Uterus (tissue), 2 donors: Measurements from ENCODE around the gene NDUFAF4.

ENCODE experiments used
- POLR2A ChIP-seq, 2 donors: fragments of 450-650 bp; IDR thresholded peaks; one replicate each; pipeline ENCODE4 v1.6.1; 2016; ENCODE audit warnings: antibody characterized with exemption in 2 of 2, mild to moderate bottlenecking in 1 of 2, moderate library complexity in 1 of 2
- TF ChIP-seq, protein P1 (sequence below), 4 experiments: fragments of 200-600 bp in 2 of 4; fragments of 450-650 bp in 2 of 4; sonication (generic) in 2 of 4; IDR thresholded peaks; one replicate each; pipeline ENCODE4 v1.5.1; 2016 to 2019; ENCODE audit warnings: antibody characterized with exemption in 4 of 4, mild to moderate bottlenecking in 2 of 4, moderate library complexity in 1 of 4

DNA sequence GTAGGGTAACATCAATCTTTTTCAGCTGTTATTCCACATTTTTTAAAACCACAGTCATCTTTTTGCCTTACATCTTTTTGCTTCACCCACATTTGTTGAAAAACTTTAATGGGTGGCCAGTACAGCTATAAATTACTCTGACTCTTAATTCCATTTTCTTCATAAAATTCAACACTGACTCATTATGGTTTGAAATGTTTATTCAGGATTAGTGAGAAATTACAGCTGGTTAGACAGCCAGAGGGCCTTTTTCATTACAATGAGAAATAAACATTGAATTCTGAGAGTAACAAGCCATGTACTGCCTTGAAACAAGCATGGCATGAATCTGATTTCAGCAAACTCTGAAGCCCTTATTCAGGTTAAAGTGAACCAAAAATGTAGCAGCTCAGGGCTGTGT is 19.5 kb downstream of the NDUFAF4 start:
- TF ChIP-seq, protein P1, sequence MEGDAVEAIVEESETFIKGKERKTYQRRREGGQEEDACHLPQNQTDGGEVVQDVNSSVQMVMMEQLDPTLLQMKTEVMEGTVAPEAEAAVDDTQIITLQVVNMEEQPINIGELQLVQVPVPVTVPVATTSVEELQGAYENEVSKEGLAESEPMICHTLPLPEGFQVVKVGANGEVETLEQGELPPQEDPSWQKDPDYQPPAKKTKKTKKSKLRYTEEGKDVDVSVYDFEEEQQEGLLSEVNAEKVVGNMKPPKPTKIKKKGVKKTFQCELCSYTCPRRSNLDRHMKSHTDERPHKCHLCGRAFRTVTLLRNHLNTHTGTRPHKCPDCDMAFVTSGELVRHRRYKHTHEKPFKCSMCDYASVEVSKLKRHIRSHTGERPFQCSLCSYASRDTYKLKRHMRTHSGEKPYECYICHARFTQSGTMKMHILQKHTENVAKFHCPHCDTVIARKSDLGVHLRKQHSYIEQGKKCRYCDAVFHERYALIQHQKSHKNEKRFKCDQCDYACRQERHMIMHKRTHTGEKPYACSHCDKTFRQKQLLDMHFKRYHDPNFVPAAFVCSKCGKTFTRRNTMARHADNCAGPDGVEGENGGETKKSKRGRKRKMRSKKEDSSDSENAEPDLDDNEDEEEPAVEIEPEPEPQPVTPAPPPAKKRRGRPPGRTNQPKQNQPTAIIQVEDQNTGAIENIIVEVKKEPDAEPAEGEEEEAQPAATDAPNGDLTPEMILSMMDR (IDR thresholded peaks at IDR 0.05) = no peak
- TF ChIP-seq POLR2A (IDR thresholded peaks at IDR 0.05) = no peak
